Heart right ventricle (tissue), 16 donors: ENCODE data around the gene LCMT1. TPM values are rescaled to one million over a fixed set of nuclear protein-coding genes. Genes with fewer than 3 reads are reported as not detected.

Experiments used
- ATAC-seq, 8 donors: fragments of 200-7000 bp; cut with Tn5 transposase; one replicate each; pipeline ENCODE4 v1.9.1; 2020; ENCODE audit warnings: mild to moderate bottlenecking in 8 of 8, moderate library complexity in 8 of 8, moderate number of reproducible peaks in 1 of 8
- DNase-seq, 2 donors: peaks; one replicate each; pipeline ENCODE4 v3.0.0-alpha.2; 2020
- H3K27ac ChIP-seq, 10 donors: fragments of 200-600 bp; sonication (generic) in 2 of 10; one replicate each; pipeline versions ENCODE4 v1.5.0 to v1.8.0; 2020 to 2022; ENCODE audit warnings: mild to moderate bottlenecking in 3 of 10
- H3K27me3 ChIP-seq, 7 donors: fragments of 200-600 bp; one replicate each; pipeline ENCODE4 v1.8.0; 2021 to 2022; ENCODE audit warnings: mild to moderate bottlenecking in 2 of 7
- H3K36me3 ChIP-seq, 9 donors: fragments of 200-600 bp; sonication (generic) in 1 of 9; one replicate each; pipeline versions ENCODE4 v1.5.0 to v1.8.0; 2020 to 2022; ENCODE audit warnings: mild to moderate bottlenecking in 2 of 9
- H3K4me1 ChIP-seq, 9 donors: fragments of 200-600 bp; sonication (generic) in 1 of 9; one replicate each; pipeline versions ENCODE4 v1.5.0 to v1.8.0; 2020 to 2022; ENCODE audit warnings: mild to moderate bottlenecking in 4 of 9
- H3K4me3 ChIP-seq, 10 donors: fragments of 200-600 bp; sonication (generic) in 2 of 10; one replicate each; pipeline versions ENCODE4 v1.5.0 to v1.8.0; 2020 to 2022; ENCODE audit warnings: mild to moderate bottlenecking in 7 of 10, moderate library complexity in 2 of 10
- H3K9me3 ChIP-seq, 11 donors: fragments of 200-600 bp in 10 of 11; sonication (generic) in 2 of 11; one replicate each; pipeline versions ENCODE4 v1.5.0 to v1.8.0; 2013 to 2022; ENCODE audit warnings: mild to moderate bottlenecking in 2 of 11, control low read depth in 1 of 11, moderate library complexity in 1 of 11
- CTCF ChIP-seq, 9 donors: fragments of 200-600 bp; sonication (generic) in 2 of 9; IDR thresholded peaks; one replicate each; pipeline versions ENCODE4 v1.5.0 to v1.8.0; 2021 to 2022; ENCODE audit warnings: antibody characterized with exemption in 9 of 9, mild to moderate bottlenecking in 5 of 9, moderate library complexity in 1 of 9
- WGBS, 2 donors: extraction: QIAGEN DNeasy Blood & Tissue Kit; methylation state at CpG; one replicate each; pipeline ENCODE4 v1.1.7; 2013; ENCODE audit warnings: inconsistent platforms in 1 of 2; 5-methylcytosine and 5-hydroxymethylcytosine counted together
- intact Hi-C, 10 donors: fragments of 100-400 bp; cut with DNase I; formaldehyde crosslinking; loops; one replicate each; pipeline versions ENCODE4 v1.11.1 to v1.14.2; 2022
- polyA plus RNA-seq, 2 donors: library from polyadenylated mRNA; stranded (reverse); fragments of 200-250 nt; gene quantifications; one replicate each; pipeline ENCODE4 v1.2.3, GENCODE V29; 2013
- total RNA-seq, 10 donors: library from RNA; stranded (reverse); fragmentation: NEBNext Ultra II Directional in 3 of 10; extraction: Animal tissue kit (Norgen Biotek cat#: 25700) in 3 of 10; gene quantifications; one replicate each; pipeline versions ENCODE4 v1.2.1 to v1.2.4, GENCODE V29; 2021 to 2023
- donor health status: Arrhythmogenic right ventricular cardiomyopathy.
- donor health status: ischemic (EF 13 %, LVEDD 7.1; RV severe dilation, severe dysfunction).
- donor health status: healthy with polysubstance abuse.
- donor health status: DM: no; HTN: yes; CAD: no.
- donor health status: DM: no; HTN: no; CAD: no.
- donor health status: ischemic (EF 25% LVEDD 6.9; RV normal size, moderate dysfunction).
- donor health status: ischemic (EF 25% LVEDD 5.7; RV mildly dilated, moderate dysfunction).
- donor health status: healthy.
- donor health status: DM: yes; HTN: yes; CAD: no.
- donor health status: Ischemic cardiomyopathy.
- donor health status: ischemic (EF 35%, LVEDD 5.7; RV mildly dilated, moderate dysfunction).
- donor health status: nonischemic (EF 11% LVEDD 7.7; RV severe dilation, severe dysfunction).
- donor health status: DM: yes; HTN: yes; CAD: no.
- donor health status: PGD.
- donor health status: ischemic (EF 29% LVEDD 5.4; RV normal size, mild dysfunction).
- donor health status: nonischemic (EF 23%, LVEDD 6.1; RV moderate dilation, normal function).

The LCMT1 gene
- total and polyA plus RNA-seq, 12 donors = 36.2 to 49.1 (median 44.2) TPM

GRCh38 chr16:25110387-25110947, 1.1 kb upstream of the LCMT1 start:
- ATAC-seq (no peak), DNase-seq (no peak)
- H3K4me1 ChIP-seq = peaks cover 4 to 63% (median 49%) of the 10 kb centered on the region in 9 donors
- intact Hi-C loops = loop anchor here in 3 of 10 donors (2.0 to 10.0 kb wide), 4 partner anchors 56 to 573 kb away; partner anchors contain the start of gene RBBP6 (in 1 of the 3)
- peak overlapping the region; percentile 44 to 94 (median 85) for H3K27ac ChIP-seq
- H3K4me3 ChIP-seq = peak overlapping the region; percentile 64 to 100 (median 94)
- no peak for TF ChIP-seq CTCF (IDR thresholded peaks at IDR 0.05)
- H3K36me3 ChIP-seq = peaks cover 0 to 13% (median 0%) of the 10 kb centered on the region in 9 donors
- 23 to 36% methylated on average over 8 of the region's 8 CpGs for WGBS, 2 donors
- H3K27me3 ChIP-seq = no peaks in the 10 kb centered on the region
- H3K9me3 ChIP-seq = no peaks in the 10 kb centered on the region

- DNase-seq (no peak), ATAC-seq (no peak)
- Histone ChIP-seq H3K9me3 (no peaks in the 10 kb centered on the region), H3K4me3 (no peak overlapping the region), H3K36me3 (peaks cover 0 to 32% (median 0%) of the 10 kb centered on the region in 9 donors), H3K27me3 (no peaks in the 10 kb centered on the region), H3K4me1 (peaks cover 0 to 54% (median 32%) of the 10 kb centered on the region in 9 donors), H3K27ac (no peak overlapping the region)
- WGBS, 2 donors = 93 to 100% methylated on average over 1 of the region's 1 CpG
- no peak for TF ChIP-seq CTCF (IDR thresholded peaks at IDR 0.05)
- intact Hi-C loops = loop anchor here in 2 of 10 donors (5.0 to 10.0 kb wide), 3 partner anchors 61 to 577 kb away; partner anchors contain the start of gene RBBP6 (in 1 of the 2)
Observed at GRCh38 chr16:25114121-25114520, 2.6 kb downstream of the LCMT1 start.

- peak overlapping the region in 3 of 10 donors; percentile 8 to 29 (median 29) for H3K27ac ChIP-seq
- 71 to 79% methylated on average over 14 of the region's 14 CpGs for WGBS, 2 donors
- ATAC-seq (no peak), DNase-seq (no peak)
- peaks cover 0 to 34% (median 0%) of the 10 kb centered on the region in 9 donors for H3K36me3 ChIP-seq
- intact Hi-C loops = loop anchor here in 1 of 10 donors (10.0 kb wide), 2 partner anchors 56 to 106 kb away; no protein-coding TSS in a partner anchor
- peaks cover 0 to 25% (median 10%) of the 10 kb centered on the region in 9 donors for H3K4me1 ChIP-seq
- no peak overlapping the region for H3K4me3 ChIP-seq
- H3K27me3 ChIP-seq = no peaks in the 10 kb centered on the region
- no peak for TF ChIP-seq CTCF (IDR thresholded peaks at IDR 0.05)
- no peaks in the 10 kb centered on the region for H3K9me3 ChIP-seq
Observed at GRCh38 chr16:25118851-25119578, 7.5 kb downstream of the LCMT1 start.

GRCh38 chr16:25121824-25122600, 10.5 kb downstream of the LCMT1 start:
- no peak for TF ChIP-seq CTCF (IDR thresholded peaks at IDR 0.05)
- Histone ChIP-seq H3K27ac (no peak overlapping the region), H3K4me3 (no peak overlapping the region), H3K36me3 (peaks cover 0 to 22% (median 0%) of the 10 kb centered on the region in 9 donors), H3K4me1 (peaks cover 0 to 30% (median 10%) of the 10 kb centered on the region in 9 donors), H3K27me3 (no peaks in the 10 kb centered on the region), H3K9me3 (no peaks in the 10 kb centered on the region)
- intact Hi-C loops = loop anchor here in 2 of 10 donors (10.0 kb wide), 1 partner anchor 103 kb away; no protein-coding TSS in a partner anchor
- DNase-seq = no peak
- 85 to 88% methylated on average over 6 of the region's 6 CpGs for WGBS, 2 donors
- no peak for ATAC-seq
